ENCODE data around the gene ABCC5.
"Not testable (repeated sequence)": the region's sequence is repeated elsewhere in the genome, so short reads cannot be mapped to it uniquely, and the experiment has no call there.

ABCC5 gene

GRCh38 chr3:183885766-183886165 lies 131.9 kb downstream of the ABCC5 start:
- no peak for DNase-seq (ENCODE audit: low spot score)

GRCh38 chr3:183884427-183885296 lies 133.0 kb downstream of the ABCC5 start, which contains the start of gene PARL:
PARL (minus strand) TSS chr3:183884880; CDS start chr3:183884846, 34 bp downstream.
- DNase-seq (ENCODE audit: low spot score) = peak; percentile 97

- peak; percentile 6 for DNase-seq (ENCODE audit: low spot score)
Measured at GRCh38 chr3:183884097-183884426, 133.6 kb downstream of the ABCC5 start.

- no peak for DNase-seq (ENCODE audit: low spot score)
Measured at GRCh38 chr3:183883291-183884096, 134.2 kb downstream of the ABCC5 start.

- no peak for DNase-seq (ENCODE audit: low spot score)
Measured at GRCh38 chr3:183880121-183880520, 137.6 kb downstream of the ABCC5 start.

- no peak for DNase-seq (ENCODE audit: low spot score)
Measured at GRCh38 chr3:183879243-183879642, 138.4 kb downstream of the ABCC5 start.

GRCh38 chr3:183878071-183878470 lies 139.6 kb downstream of the ABCC5 start:
- DNase-seq (ENCODE audit: low spot score) = no peak

- not testable (repeated sequence) for DNase-seq (ENCODE audit: low spot score)
Measured at GRCh38 chr3:183877227-183877626, 140.5 kb downstream of the ABCC5 start.

- DNase-seq (ENCODE audit: low spot score) = no peak
Measured at GRCh38 chr3:183875411-183875810, 142.3 kb downstream of the ABCC5 start.

- DNase-seq (ENCODE audit: low spot score) = no peak
Measured at GRCh38 chr3:183873914-183874313, 143.8 kb downstream of the ABCC5 start.

GRCh38 chr3:183871541-183871940 lies 146.1 kb downstream of the ABCC5 start:
- DNase-seq (ENCODE audit: low spot score) = no peak

GRCh38 chr3:183870563-183870962 lies 147.1 kb downstream of the ABCC5 start:
- DNase-seq (ENCODE audit: low spot score) = no peak

Measured in LoVo (cell line).